GM19463 (cell line): Measurements from ENCODE around the gene ADNP2.

Experiments
- ATAC-seq: cut with Tn5 transposase; IDR thresholded peaks from one replicate; pipeline ENCODE4 v1.9.1; 2021; ENCODE audit warnings: mild to moderate bottlenecking, moderate library complexity; ENCODE audit not compliant: unreplicated experiment

ADNP2 gene

DNA sequence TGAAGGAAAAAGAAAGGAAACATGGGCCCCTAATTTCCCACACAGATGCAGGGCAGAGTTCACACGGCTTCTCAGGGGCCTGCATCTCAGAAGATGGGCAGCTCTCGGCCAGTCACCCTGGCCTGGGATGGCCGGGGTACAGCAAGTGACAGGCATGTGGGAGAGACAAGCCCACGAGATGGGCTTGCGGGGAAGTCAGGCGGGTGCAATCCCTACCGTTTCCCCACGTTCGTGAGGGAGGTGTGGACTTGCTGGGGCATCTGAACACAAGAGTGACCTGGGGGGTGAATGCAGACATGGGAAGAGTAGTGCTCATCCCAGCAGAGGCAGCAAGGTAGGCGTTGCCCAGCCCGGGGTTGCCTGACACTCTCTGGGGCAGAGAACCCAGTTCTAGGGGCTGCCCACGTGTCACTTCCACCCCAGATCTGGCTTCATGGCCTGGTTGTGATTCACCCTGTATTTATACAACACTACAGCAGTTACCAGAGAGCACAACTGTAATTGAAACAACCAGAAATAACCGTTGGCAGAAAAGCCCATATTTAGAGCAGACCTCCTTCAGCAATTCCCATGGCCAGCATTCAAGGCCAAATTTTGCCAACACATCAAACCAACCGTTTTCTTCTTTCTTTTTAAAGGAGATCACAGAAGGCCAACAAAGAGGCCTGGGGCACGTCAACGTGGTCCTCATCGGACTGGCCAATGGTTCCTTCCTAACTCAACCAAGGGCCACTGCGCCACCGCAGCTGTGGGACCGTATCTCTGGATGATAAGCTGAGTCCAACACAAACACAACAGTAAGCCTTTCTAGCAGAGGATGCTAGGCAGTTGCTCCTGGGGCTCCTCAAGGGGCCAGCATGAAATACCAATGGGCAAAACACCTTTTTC, 79.8 kb downstream of the ADNP2 start:
- no peak for ATAC-seq

- ATAC-seq, result no peak
Observed at GRCh38 chr18:80189531-80189865, 80.4 kb downstream of the ADNP2 start.
